ENCODE measurements around the gene TAPT1. TPM values are rescaled to one million over a fixed set of nuclear protein-coding genes. Genes with fewer than 3 reads are reported as not detected.
"Not testable (repeated sequence)": the region's sequence is repeated elsewhere in the genome, so short reads cannot be mapped to it uniquely, and the experiment has no call there.

Gene TAPT1, protein sequence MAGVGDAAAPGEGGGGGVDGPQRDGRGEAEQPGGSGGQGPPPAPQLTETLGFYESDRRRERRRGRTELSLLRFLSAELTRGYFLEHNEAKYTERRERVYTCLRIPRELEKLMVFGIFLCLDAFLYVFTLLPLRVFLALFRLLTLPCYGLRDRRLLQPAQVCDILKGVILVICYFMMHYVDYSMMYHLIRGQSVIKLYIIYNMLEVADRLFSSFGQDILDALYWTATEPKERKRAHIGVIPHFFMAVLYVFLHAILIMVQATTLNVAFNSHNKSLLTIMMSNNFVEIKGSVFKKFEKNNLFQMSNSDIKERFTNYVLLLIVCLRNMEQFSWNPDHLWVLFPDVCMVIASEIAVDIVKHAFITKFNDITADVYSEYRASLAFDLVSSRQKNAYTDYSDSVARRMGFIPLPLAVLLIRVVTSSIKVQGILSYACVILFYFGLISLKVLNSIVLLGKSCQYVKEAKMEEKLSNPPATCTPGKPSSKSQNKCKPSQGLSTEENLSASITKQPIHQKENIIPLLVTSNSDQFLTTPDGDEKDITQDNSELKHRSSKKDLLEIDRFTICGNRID
- 47.5 TPM for total RNA-seq

DNA sequence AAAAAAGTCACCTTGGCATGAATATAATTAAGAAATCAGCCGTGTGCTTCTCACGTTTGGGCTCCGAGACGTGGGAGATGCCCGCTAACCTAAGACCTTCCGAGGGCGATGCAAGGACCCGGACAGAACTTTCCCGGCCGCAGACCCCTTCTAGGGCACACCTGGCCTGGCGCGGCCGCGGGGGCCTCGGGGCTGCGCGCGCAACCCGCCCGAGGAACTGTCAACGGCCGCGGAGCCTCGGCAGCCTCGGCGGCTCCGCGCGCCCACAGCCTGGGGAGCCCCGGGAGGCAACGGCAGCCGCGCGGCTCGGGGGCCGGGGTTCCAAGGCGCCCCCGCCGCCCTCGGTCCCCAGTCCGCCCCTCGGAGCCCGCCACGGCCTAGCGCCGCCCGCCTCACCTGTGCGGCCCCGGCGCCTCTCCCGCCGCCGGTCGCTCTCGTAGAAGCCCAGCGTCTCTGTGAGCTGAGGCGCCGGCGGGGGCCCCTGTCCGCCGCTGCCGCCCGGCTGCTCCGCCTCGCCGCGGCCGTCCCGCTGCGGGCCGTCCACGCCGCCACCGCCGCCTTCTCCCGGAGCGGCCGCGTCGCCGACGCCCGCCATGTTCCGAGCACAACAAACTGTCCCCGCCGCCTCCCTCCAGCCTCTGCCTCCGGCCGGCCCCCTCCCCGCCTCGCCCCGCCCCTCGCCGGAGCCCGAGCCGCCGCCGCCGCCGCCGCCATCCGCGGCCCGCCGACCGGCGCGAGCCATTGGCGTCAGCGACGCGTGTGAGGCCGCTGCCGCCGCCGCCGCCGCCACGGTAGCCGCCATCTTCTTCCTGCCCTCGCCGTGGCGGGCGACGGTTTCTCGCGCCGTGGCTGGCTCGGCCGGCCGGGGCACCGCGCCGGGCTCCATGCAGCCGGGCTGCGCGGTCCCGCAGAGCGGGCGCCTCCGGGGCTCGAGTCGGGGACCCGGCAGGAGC lies at the start of gene TAPT1:
Gene TAPT1 (minus strand): TSS at position 609 of the 953 bp plus-strand sequence. CDS start 14 bp downstream, at position 595.
- peak; percentile 78 for DNase-seq (ENCODE audit: low spot score)

- no peak for DNase-seq (ENCODE audit: low spot score)
Measured at GRCh38 chr4:16271411-16271810, 45.1 kb upstream of the TAPT1 start.

DNA sequence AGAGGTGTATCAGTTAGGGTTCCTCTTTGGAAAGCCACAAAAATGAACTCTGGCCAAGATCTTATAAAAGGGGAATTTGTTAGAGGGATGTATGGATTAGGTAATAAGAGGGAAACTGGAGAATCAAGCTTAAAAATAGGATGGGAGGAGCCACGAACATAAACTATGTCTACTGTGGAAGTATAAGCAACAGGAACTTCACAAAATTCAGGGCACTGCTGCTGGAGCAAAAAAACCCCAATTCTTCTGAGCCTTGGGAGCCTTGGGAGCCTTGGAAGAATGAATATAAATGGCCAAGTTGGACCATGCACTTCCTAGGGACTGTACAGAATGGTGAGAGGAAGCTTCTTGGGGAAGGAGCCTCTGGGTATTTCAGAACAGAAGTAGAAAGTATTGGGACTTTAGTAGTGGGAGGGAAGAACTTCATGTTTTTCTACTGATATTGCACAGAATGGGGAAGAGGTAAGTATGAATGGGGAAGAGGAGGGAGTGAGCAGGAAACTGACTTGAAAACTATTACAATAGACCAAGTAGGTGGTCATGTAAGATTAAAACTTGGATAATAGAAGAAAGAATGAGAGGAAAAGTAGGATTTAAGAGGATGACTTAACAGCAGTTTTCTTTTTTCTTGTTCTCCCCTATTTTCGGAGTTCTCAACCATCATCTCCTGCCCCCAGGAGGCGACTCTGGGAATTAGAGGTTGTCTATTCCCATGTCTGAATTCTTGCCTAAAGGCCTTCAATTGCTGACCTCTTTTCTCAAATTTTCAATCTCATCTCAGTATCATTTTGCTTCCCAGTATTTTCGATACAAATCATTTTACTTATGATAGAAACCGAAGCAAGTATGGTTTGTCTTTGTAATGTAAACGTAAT lies 44.4 kb upstream of the TAPT1 start:
- no peak for DNase-seq (ENCODE audit: low spot score)

GRCh38 chr4:16269742-16270453 lies 43.6 kb upstream of the TAPT1 start:
- not testable (repeated sequence) for DNase-seq (ENCODE audit: low spot score)

GRCh38 chr4:16269240-16269639 lies 43.0 kb upstream of the TAPT1 start:
- DNase-seq (ENCODE audit: low spot score), result no peak

- no peak for DNase-seq (ENCODE audit: low spot score)
Measured at GRCh38 chr4:16268290-16268689, 42.0 kb upstream of the TAPT1 start.

DNA sequence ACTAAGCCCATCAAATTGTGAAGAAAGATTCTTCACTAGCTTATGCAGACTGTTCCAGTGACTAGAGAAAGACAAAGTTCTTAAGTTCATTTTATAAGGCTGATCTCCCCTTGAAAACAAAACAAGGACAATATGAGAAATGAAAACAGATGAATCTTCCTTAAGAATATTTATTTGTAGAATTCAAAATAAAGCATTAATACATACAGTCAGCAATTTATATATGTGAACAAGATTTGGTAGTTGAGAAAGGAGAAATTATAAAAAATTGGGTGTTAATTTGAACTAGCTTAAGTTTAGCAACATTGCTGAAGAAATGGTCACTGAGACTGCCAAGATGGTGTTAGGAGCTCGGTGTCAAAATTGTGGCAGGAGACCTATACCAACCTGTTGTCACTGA lies 41.4 kb upstream of the TAPT1 start:
- DNase-seq (ENCODE audit: low spot score), result no peak

DNA sequence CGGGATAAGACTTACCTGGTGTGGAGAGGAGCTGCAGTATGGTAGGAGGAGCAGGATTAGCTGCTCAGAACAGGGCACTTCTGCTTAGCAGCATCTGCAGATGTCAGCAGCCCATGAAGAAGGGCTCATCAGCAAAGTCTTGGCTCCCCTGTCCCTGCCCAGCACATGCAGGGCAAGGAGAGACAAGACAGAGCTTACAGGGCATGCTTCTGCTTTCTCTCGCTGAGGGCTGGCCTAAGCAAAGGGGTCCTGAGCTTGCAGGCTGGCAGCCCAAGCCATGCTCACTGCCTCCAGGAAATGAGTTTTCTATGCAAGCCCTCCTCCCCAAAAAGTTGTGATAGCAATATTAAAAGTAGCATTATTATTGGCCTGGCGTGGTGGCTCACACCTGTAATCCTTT lies 39.5 kb upstream of the TAPT1 start:
- no peak for DNase-seq (ENCODE audit: low spot score)

DNA sequence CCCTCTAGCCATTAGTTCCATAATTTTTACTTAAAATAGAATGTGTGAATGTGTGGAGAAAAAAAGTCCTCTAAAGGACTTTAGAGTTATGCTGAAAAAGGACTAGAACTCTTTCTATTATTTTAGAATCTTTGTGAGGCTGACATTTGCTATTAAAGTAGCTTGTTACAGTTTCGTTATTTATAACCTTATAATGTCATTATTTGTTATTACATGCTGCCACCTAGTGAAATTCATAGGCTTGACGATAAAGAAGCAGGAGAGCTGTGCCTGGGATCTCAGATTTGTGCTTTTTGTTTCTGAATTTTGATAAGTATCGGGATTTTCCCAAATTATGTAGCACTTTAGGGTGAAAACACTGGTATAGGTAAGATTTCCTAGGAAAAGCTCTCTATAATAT lies 38.5 kb upstream of the TAPT1 start:
- no peak for DNase-seq (ENCODE audit: low spot score)

GRCh38 chr4:16263056-16263455 lies 36.8 kb upstream of the TAPT1 start:
- DNase-seq (ENCODE audit: low spot score), result no peak

DNA sequence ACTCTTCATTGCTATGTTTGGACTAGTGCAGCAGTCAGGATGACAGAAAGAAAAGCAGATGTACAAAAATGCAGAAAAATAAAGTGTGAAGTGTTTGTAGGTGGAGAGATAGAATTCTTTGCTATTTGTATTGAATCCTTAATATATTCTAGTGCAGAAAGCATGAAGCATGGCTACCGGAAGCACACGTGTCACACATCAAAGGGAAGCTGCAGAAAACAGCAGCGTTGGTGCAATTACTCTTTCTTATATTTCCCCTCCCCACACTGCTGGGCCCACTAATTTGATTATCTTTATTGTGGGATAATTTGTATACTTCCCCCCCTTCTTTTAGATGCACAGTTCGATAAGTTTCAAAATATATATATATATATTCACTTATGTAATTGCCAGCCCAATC lies 35.9 kb upstream of the TAPT1 start:
- DNase-seq (ENCODE audit: low spot score), result no peak

- no peak for DNase-seq (ENCODE audit: low spot score)
Measured at GRCh38 chr4:16261313-16261878, 35.1 kb upstream of the TAPT1 start.

DNA sequence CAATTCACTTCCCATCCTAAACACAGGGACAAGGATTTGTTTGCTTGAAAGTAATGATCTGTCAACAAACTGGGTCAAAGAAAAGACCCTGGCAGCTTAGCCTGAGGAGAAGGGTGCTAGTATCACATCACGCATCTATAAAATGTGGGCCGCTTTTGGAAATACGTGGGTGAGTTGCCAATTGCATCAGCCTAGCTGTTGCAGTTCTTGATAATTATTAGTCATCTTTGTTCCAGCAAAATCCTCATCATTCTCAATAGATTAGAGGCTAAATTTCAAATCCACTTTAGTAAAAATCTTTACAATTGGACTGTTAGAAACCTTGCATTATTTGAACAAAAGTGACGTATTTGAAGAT lies 33.6 kb upstream of the TAPT1 start:
- DNase-seq (ENCODE audit: low spot score), result no peak

- no peak for DNase-seq (ENCODE audit: low spot score)
Measured at GRCh38 chr4:16259241-16259888, 33.1 kb upstream of the TAPT1 start.

DNA sequence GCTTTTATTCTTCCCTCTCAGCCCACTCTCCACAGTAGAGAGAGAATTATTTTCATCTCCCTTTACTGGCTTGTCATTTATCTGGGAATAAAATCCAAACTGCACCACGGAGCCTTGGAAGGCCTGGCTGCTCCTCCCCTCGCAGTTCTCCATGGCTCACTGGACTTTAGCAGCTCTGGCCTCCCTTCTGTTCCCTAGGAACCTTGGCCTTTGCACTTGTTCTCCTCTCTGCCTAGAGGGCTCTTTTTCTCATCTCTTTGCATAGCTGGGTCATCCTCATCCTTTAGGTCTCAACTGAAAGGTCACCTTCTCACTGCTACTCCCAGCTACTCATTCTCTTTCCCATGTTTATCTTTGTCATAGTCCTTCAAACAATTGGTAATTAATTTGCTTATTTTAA lies 31.3 kb upstream of the TAPT1 start:
- no peak for DNase-seq (ENCODE audit: low spot score)

- no peak for DNase-seq (ENCODE audit: low spot score)
Measured at GRCh38 chr4:16256343-16256742, 30.1 kb upstream of the TAPT1 start.

DNA sequence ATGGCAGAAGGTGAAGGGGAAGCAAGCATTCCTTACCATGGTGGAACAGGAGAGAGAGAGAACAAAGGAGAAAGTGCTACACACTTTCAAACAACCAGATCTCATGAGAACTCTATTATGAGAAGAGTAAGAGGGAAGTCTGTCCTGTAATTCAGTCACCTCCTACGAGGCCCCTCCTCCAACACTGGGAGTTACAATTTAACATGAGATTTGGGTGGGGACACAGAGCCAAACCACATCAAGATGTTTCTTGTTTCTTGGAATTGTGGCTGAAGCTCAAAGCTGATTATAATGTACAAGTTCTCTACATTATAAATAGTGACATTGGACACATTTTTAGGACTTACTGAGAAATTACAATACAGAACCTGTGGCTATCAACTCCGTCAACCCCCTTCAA lies 29.5 kb upstream of the TAPT1 start:
- no peak for DNase-seq (ENCODE audit: low spot score)

GRCh38 chr4:16253127-16253960 lies 27.1 kb upstream of the TAPT1 start:
- DNase-seq (ENCODE audit: low spot score), result no peak

All from ureter (tissue), 1 donor.